ENCODE results near the gene AUTS2.

AUTS2 gene

GRCh38 chr7:70408477-70408876, 810.2 kb downstream of the AUTS2 start:
- Histone ChIP-seq H3K27me3 (ENCODE audit: insufficient read depth, poor library complexity, severe bottlenecking) (no peaks in the 10 kb centered on the region), H3K4me3 (ENCODE audit: severe bottlenecking) (no peak overlapping the region), H3K4me1 (ENCODE audit: insufficient read depth, poor library complexity, severe bottlenecking) (no peaks in the 10 kb centered on the region), H3K9me3 (ENCODE audit: severe bottlenecking) (no peaks in the 10 kb centered on the region), H3K36me3 (ENCODE audit: low read depth) (no peaks in the 10 kb centered on the region), H3K27ac (ENCODE audit: poor library complexity, severe bottlenecking) (no peak overlapping the region)
- no peak for ATAC-seq (ENCODE audit: low read depth)
- no peak for DNase-seq (ENCODE audit: low spot score)
- TF ChIP-seq, protein P1, sequence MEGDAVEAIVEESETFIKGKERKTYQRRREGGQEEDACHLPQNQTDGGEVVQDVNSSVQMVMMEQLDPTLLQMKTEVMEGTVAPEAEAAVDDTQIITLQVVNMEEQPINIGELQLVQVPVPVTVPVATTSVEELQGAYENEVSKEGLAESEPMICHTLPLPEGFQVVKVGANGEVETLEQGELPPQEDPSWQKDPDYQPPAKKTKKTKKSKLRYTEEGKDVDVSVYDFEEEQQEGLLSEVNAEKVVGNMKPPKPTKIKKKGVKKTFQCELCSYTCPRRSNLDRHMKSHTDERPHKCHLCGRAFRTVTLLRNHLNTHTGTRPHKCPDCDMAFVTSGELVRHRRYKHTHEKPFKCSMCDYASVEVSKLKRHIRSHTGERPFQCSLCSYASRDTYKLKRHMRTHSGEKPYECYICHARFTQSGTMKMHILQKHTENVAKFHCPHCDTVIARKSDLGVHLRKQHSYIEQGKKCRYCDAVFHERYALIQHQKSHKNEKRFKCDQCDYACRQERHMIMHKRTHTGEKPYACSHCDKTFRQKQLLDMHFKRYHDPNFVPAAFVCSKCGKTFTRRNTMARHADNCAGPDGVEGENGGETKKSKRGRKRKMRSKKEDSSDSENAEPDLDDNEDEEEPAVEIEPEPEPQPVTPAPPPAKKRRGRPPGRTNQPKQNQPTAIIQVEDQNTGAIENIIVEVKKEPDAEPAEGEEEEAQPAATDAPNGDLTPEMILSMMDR (IDR thresholded peaks at IDR 0.05; ENCODE audit: poor library complexity, severe bottlenecking), result no peak

GRCh38 chr7:70408891-70409290, 810.6 kb downstream of the AUTS2 start:
- no peak overlapping the region for H3K4me3 ChIP-seq (ENCODE audit: severe bottlenecking)
- no peak for ATAC-seq (ENCODE audit: low read depth)
- no peak overlapping the region for H3K27ac ChIP-seq (ENCODE audit: poor library complexity, severe bottlenecking)

DNA sequence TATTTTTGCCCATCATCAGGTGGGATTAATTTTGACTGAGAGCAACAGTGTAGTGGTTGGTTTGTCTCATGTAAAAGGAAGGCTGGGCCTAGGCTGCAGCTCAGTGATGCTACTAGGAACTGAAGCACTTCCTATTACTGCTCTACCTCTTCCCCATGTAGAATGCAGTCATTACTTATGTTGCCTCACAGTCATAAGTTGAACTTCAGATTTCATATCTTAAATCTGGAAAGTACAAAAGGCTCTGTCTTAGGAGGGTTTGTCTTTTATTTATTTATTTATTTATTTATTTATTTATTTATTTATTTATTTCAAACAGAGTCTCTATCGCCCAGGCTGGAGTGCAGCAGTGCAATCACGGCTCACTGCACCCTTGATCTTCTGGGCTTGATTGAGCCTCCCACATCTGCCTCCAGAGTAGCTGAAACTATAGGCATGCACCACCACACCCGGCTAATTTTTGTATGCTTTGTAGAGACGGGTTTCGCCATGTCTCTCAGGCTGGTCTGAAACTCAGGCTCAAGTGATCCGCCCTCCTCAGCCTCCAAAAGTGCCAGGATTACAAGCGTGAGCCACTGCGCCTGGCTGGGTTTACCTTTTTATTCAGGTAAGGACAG, 812.0 kb downstream of the AUTS2 start:
- Histone ChIP-seq H3K27ac (ENCODE audit: poor library complexity, severe bottlenecking) (no peak overlapping the region), H3K9me3 (ENCODE audit: severe bottlenecking) (no peaks in the 10 kb centered on the region), H3K4me1 (ENCODE audit: insufficient read depth, poor library complexity, severe bottlenecking) (no peaks in the 10 kb centered on the region), H3K4me3 (ENCODE audit: severe bottlenecking) (no peak overlapping the region), H3K36me3 (ENCODE audit: low read depth) (no peaks in the 10 kb centered on the region), H3K27me3 (ENCODE audit: insufficient read depth, poor library complexity, severe bottlenecking) (no peaks in the 10 kb centered on the region)
- TF ChIP-seq, protein P1 (IDR thresholded peaks at IDR 0.05; ENCODE audit: poor library complexity, severe bottlenecking), result no peak
- DNase-seq (ENCODE audit: low spot score) (no peak), ATAC-seq (ENCODE audit: low read depth) (no peak)

More at GRCh38 chr7:70408891-70409290, 810.6 kb downstream of the AUTS2 start:
- TF ChIP-seq, protein P1 (IDR thresholded peaks at IDR 0.05; ENCODE audit: poor library complexity, severe bottlenecking), result no peak
- Histone ChIP-seq H3K4me1 (ENCODE audit: insufficient read depth, poor library complexity, severe bottlenecking) (no peaks in the 10 kb centered on the region), H3K9me3 (ENCODE audit: severe bottlenecking) (no peaks in the 10 kb centered on the region), H3K27me3 (ENCODE audit: insufficient read depth, poor library complexity, severe bottlenecking) (no peaks in the 10 kb centered on the region), H3K36me3 (ENCODE audit: low read depth) (no peaks in the 10 kb centered on the region)
- no peak for DNase-seq (ENCODE audit: low spot score)

DNA sequence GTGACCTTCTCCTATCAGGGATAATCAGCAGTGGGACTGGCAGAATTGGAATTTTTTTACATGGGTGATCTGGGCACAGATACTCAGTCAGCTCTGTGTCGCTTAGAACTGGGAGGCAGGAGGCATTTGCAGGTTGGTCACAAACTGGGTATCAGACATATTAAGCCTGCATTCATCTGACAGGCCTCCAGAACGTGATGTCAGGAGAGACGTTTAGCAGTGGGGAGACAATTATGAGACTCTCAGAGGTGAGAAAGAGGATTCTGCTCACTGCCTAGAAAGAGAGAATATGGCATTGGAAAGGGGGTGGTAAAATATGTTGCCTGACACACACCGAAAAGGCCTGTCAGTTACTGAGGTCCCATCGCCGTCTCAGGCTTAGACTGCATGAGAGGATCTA, 816.1 kb downstream of the AUTS2 start:
- no peaks in the 10 kb centered on the region for H3K27me3 ChIP-seq (ENCODE audit: insufficient read depth, poor library complexity, severe bottlenecking)
- no peaks in the 10 kb centered on the region for H3K4me1 ChIP-seq (ENCODE audit: insufficient read depth, poor library complexity, severe bottlenecking)
- ATAC-seq (ENCODE audit: low read depth) (no peak), DNase-seq (ENCODE audit: low spot score) (no peak)
- H3K27ac ChIP-seq (ENCODE audit: poor library complexity, severe bottlenecking), result no peak overlapping the region
- TF ChIP-seq, protein P1 (IDR thresholded peaks at IDR 0.05; ENCODE audit: poor library complexity, severe bottlenecking), result no peak
- no peaks in the 10 kb centered on the region for H3K36me3 ChIP-seq (ENCODE audit: low read depth)
- H3K9me3 ChIP-seq (ENCODE audit: severe bottlenecking), result no peaks in the 10 kb centered on the region
- no peak overlapping the region for H3K4me3 ChIP-seq (ENCODE audit: severe bottlenecking)

DNA sequence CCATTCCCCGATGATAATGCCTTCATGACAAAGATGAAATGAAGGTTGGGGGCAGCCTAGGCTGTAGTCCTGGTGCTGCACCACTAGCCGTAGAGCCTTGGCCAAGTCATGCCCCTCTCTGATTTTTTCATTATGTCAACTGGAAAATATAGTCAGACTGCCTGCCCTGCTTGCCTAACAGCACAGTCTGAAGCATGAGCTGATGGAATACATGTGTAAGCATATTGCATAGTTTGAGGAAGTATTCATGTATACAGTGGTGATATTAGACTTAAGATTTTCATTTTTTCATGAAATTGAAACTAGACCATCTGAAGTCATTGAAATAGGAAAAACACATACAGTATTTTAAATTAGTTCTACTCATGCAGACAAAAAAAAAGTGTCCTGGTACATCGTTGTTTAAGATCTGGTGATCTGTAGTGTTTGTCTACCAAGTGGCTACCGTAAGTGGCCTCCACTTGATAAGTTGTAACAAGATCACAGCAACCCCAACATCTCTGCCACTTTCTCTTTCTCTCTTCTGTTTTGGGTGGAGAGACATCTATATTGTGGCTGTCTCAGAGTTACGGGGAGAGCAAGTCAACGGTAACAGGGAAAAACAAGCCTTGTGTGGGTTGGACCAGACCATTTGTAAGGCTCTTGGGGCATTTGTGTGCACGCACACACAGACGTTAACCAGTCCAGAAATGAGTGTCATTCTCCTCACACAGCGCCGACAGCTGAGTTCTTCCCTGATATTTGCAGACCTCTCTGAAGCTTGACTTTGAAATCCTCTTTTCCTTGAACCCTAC, 817.1 kb downstream of the AUTS2 start:
- no peak overlapping the region for H3K4me3 ChIP-seq (ENCODE audit: severe bottlenecking)
- DNase-seq (ENCODE audit: low spot score) (no peak), ATAC-seq (ENCODE audit: low read depth) (no peak)
- H3K27ac ChIP-seq (ENCODE audit: poor library complexity, severe bottlenecking), result no peak overlapping the region
- H3K9me3 ChIP-seq (ENCODE audit: severe bottlenecking), result no peaks in the 10 kb centered on the region
- TF ChIP-seq, protein P1 (IDR thresholded peaks at IDR 0.05; ENCODE audit: poor library complexity, severe bottlenecking), result no peak
- H3K36me3 ChIP-seq (ENCODE audit: low read depth), result no peaks in the 10 kb centered on the region
- H3K4me1 ChIP-seq (ENCODE audit: insufficient read depth, poor library complexity, severe bottlenecking), result no peaks in the 10 kb centered on the region
- H3K27me3 ChIP-seq (ENCODE audit: insufficient read depth, poor library complexity, severe bottlenecking), result no peaks in the 10 kb centered on the region
